ENCODE data around the gene CAMK2G. TPM values are rescaled to one million over a fixed set of nuclear protein-coding genes. Genes with fewer than 3 reads are reported as not detected.
A peak's percentile ranks its signal among the peaks of the same experiment; 100 is the strongest.
"Not testable (repeated sequence)": the region's sequence is repeated elsewhere in the genome, so short reads cannot be mapped to it uniquely, and the experiment has no call there.

The CAMK2G gene
- total RNA-seq, 1 donor from 2014 or later = 31.1 TPM

GRCh38 chr10:73796035-73796434, 78.3 kb downstream of the CAMK2G start:
- DNase-seq (ENCODE audit: low read depth, low spot score) = not testable (repeated sequence)

GRCh38 chr10:73795491-73795890, 78.9 kb downstream of the CAMK2G start:
- not testable (repeated sequence) for DNase-seq (ENCODE audit: low read depth, low spot score)

- DNase-seq (ENCODE audit: low read depth, low spot score) = no peak
Measured at GRCh38 chr10:73793456-73793855, 80.9 kb downstream of the CAMK2G start.

GRCh38 chr10:73791871-73792400, 82.4 kb downstream of the CAMK2G start:
- no peak for DNase-seq (ENCODE audit: low read depth, low spot score)

GRCh38 chr10:73790886-73791625, 83.3 kb downstream of the CAMK2G start:
- no peak for DNase-seq (ENCODE audit: low read depth, low spot score)

GRCh38 chr10:73789659-73790055, 84.7 kb downstream of the CAMK2G start:
- DNase-seq (ENCODE audit: low read depth, low spot score) = no peak

- DNase-seq (ENCODE audit: low read depth, low spot score) = no peak
Measured at GRCh38 chr10:73788864-73789658, 85.3 kb downstream of the CAMK2G start.

GRCh38 chr10:73787031-73787800, 87.1 kb downstream of the CAMK2G start:
- DNase-seq (ENCODE audit: low read depth, low spot score) = not testable (repeated sequence)

- no peak for DNase-seq (ENCODE audit: low read depth, low spot score)
Measured at GRCh38 chr10:73786512-73786885, 87.9 kb downstream of the CAMK2G start.

GRCh38 chr10:73785721-73786511, 88.4 kb downstream of the CAMK2G start:
- no peak for DNase-seq (ENCODE audit: low read depth, low spot score)

- DNase-seq (ENCODE audit: low read depth, low spot score) = peak; percentile 88
Measured at GRCh38 chr10:73785211-73785720, 89.1 kb downstream of the CAMK2G start, which contains the start of gene ZSWIM8. TSS of gene ZSWIM8 (plus strand) at chr10:73785606. CDS start at chr10:73785879, 273 bp downstream.

GRCh38 chr10:73782749-73783085, 91.6 kb downstream of the CAMK2G start:
- no peak for DNase-seq (ENCODE audit: low read depth, low spot score)

- DNase-seq (ENCODE audit: low read depth, low spot score) = peak; percentile 61
Measured at GRCh38 chr10:73781879-73782748, 92.2 kb downstream of the CAMK2G start, which contains the start of gene CHCHD1. TSS of gene CHCHD1 (plus strand) at chr10:73782048. CDS start at chr10:73782076, 28 bp downstream.

- no peak for DNase-seq (ENCODE audit: low read depth, low spot score)
Measured at GRCh38 chr10:73781548-73781878, 92.8 kb downstream of the CAMK2G start.

GRCh38 chr10:73780966-73781365, 93.4 kb downstream of the CAMK2G start:
- no peak for DNase-seq (ENCODE audit: low read depth, low spot score)

- no peak for DNase-seq (ENCODE audit: low read depth, low spot score)
Measured at GRCh38 chr10:73780301-73780700, 94.1 kb downstream of the CAMK2G start.

GRCh38 chr10:73779539-73780197, 94.7 kb downstream of the CAMK2G start:
- no peak for DNase-seq (ENCODE audit: low read depth, low spot score)

GRCh38 chr10:73779018-73779417, 95.3 kb downstream of the CAMK2G start:
- no peak for DNase-seq (ENCODE audit: low read depth, low spot score)

- no peak for DNase-seq (ENCODE audit: low read depth, low spot score)
Measured at GRCh38 chr10:73774637-73775036, 99.7 kb downstream of the CAMK2G start.
